H1 (cell line): ENCODE results near the gene ADGRL3. TPM values are rescaled to one million over a fixed set of nuclear protein-coding genes. Genes with fewer than 3 reads are reported as not detected.

Experiments
- CHD7 ChIP-seq: fragments of 300-600 bp; sonication (generic); IDR thresholded peaks from 2 replicates; pipeline ENCODE4 v1.7.1; 2012; ENCODE audit warnings: low read length, moderate library complexity, mild to moderate bottlenecking, inconsistent platforms; ENCODE audit not compliant: insufficient replicate concordance
- POLR2A ChIP-seq, 2 experiments: IDR thresholded peaks; 1 replicate in 1 of 2; 2 replicates in 1 of 2; pipeline ENCODE4 v1.6.1; 2011; ENCODE audit warnings: low read depth in 2 of 2, low read length in 2 of 2, mild to moderate bottlenecking in 2 of 2; ENCODE audit errors: control extremely low read depth in 1 of 2
- polyA plus RNA-seq, 7 experiments: library from polyadenylated mRNA; depleted of rRNA in 3 of 7; stranded (reverse) in 5 of 7; unstranded in 2 of 7; fragments of >200 nt in 5 of 7; fragments of 200-250 nt in 2 of 7; gene quantifications; 1 replicate in 5 of 7; 2 replicates in 1 of 7; 4 replicates in 1 of 7; pipeline versions ENCODE4 v1.2.1 to v1.2.3, GENCODE V29; 2011 to 2013; ENCODE audit warnings: missing spikeins in 2 of 7, mixed read lengths in 2 of 7
- total RNA-seq: library from RNA; stranded (reverse); fragmentation: NEBNext Ultra II Directional; extraction: Animal tissue kit (Norgen Biotek cat#: 25700); gene quantifications from 2 replicates; pipeline ENCODE4 v1.2.1, GENCODE V29; 2021

The ADGRL3 gene
- total and polyA plus RNA-seq, 2 of the 8 experiments (the other 6 are each of a cell fraction or from before 2014, with no cell fraction given) = 6.6 to 13.0 TPM

DNA sequence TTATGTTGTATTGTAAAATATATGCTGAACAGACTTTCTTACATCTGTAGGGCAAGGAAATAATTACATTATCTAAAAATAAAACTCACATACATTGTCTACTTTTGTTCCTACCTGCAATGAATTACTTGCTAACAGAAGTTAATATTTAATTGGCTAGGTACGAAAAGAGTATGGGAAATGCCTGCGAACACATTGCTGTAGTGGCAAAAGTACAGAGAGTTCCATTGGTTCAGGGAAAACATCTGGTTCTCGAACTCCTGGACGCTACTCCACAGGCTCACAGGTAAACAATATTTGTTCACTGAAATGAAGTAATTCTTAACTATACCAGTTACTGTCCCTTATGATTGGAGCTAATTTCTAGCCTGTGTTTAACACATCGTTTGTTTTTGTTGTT is 837.4 kb downstream of the ADGRL3 start (continued):
- TF ChIP-seq CHD7 (no peak), POLR2A (IDR thresholded peaks at IDR 0.05; ENCODE audit: control extremely low read depth in 1 of 2, low read depth in 2 of 2, low read length in 2 of 2) (no peak)
